NCI-H774 (cell line): ENCODE data around the gene PRPS1.
"Not testable (repeated sequence)": the region's sequence is repeated elsewhere in the genome, so short reads cannot be mapped to it uniquely, and the experiment has no call there.

Experiments used
- DNase-seq: peaks from one replicate; lab custom pipeline; 2025; lab: John Stamatoyannopoulos, UW

Gene PRPS1

DNA sequence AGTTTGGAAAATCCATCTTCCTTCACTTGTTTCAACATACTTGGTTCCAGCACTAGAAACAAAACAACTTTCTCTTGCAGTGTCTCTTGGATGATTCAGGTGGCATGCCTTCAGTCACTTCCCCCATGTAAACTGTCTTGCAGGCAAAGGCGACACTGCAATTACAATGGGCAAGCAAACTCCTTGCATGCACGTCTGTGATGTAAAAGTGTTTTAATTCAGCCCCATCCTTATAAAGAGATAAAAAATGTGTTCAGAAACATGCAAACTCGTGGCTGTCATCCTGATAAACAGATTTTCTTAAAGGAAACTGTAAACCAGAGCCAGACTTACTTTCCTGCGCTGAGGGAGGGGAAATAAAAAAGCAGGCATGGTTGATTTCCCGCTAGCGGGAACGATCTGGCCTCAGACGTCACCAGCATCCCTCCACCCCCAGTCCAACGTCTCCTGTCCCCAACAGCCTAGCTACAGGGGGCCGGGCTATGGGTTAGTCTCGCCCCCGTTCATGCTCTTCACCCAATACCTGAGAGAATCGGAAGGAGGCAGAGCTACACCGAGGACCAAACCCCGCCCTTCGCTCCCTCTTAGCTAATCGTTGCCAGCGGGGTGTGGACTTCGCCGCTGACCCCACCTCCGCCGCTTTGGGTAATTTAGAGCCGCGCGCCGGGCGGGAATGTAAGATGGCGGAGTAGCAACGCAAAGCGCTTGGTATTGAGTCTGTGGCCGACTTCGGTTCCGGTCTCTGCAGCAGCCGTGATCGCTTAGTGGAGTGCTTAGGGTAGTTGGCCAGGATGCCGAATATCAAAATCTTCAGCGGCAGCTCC lies at the start of gene PRPS1:
Gene PRPS1 (plus strand): TSS at position 673 of the 824 bp plus-strand sequence. CDS start 119 bp downstream, at position 792.
- peak; percentile 89 for DNase-seq

DNA sequence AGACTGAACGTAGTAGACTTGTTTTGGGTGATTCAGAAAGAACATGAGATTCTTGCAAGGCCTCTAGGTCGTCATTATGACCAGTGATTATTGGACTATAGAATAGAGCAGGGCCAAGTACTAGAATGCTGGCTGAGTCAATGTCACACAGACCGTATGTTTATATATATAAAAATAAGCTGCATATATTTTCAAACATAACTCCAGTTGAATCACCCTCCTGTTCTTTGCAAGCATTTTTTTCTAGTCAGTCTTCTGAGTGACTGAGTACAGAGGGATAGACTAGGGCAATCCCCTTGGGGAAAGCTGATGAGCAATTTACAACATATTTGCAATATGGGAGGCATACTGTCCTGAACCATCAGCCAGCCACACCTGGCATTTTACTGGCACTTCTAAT lies 48.4 kb upstream of the PRPS1 start:
- DNase-seq = no peak

DNA sequence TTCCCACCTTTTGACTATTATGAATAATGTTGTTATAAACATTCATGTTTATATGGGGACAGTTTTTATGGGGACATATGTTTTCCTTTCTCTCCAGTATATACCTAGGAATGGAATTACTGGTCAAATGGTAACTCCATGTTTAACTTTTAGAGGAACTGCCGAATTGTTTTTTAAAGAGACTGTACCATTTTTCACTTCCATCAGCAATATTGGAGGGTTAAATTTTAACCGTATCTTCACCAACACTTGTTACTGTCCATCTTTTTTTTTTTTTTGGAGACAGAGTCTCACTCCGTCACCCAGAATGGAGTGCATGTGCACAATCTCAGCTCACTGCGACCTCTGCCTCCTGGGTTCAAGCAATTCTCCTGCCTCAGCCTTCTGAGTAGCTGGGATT lies 46.4 kb upstream of the PRPS1 start:
- DNase-seq = no peak

DNA sequence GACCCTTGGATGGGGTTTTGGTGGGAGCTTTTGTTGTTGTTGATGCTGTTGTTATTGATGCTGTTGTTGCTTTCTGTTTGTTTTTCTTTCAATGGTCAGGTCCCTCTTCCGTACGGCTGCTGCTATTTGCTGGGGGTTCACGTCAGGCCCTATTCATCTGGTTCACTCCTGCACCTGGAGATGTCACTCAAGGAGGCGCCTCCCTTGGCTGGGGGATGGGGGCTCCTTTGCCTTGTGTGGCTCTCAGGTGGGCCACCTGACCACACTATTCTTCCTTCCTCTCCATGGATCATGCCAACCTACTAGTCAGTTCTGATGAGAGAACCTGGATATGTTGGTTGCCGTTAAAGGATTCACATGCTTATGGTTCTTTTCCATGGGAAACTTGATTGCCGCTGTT lies 39.1 kb upstream of the PRPS1 start:
- no peak for DNase-seq

DNA sequence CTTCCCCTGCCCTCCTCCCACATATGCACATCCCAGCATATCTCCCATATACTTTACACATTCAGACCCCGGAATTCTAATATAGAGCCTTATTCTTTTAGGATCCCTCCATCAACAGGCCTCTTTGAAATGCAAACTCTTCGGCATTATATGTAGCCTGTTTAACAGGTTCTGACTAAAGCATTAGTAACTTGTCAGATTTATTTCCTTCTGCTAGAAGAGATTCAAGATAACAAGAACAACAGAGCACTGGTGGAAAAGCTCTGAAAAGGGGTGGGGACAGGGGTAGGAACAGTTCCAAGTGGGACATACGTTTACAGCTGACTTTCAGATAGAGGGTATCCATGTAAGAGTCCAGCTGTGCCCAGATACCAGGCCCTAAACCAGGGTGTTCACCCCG lies 31.7 kb upstream of the PRPS1 start:
- no peak for DNase-seq

DNA sequence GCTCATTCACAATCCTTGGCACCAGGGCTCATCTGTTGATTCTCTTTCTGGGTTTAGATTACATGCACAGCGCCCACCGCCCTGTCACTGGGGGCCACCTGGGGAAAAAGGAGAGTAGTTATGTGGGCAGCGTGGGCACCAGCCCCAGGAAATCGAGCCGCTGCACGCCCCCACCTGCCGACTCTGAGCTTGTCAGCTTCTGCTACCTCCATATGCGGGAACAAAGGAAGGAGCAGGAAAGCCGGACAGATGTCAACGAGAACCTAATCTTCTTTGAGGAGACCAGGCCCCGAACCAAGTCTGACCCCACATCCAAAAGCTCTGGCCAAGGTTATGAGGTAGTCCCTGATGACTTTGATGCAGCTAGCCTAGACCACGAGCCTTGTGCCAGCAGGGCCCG lies 31.0 kb upstream of the PRPS1 start:
- DNase-seq = no peak

DNA sequence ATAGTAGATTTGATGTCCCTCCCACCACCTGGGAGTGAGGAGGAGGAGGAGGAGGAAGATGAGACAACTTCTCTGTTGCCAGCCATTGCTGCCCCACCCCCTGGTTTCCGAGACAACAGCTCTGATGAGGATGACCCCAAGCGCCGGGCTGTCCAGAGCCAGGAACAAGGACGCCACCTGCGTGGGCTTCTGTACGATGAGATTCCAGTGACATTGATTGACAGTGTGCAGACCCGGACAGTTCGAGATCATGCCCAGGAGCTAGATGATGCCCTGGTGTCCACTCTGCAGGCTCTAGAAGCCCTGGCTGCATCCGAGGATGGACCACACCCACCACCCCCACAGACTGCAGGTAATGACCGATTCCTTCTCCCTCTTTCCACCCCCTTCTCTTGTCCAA lies 30.5 kb upstream of the PRPS1 start:
- DNase-seq = no peak

DNA sequence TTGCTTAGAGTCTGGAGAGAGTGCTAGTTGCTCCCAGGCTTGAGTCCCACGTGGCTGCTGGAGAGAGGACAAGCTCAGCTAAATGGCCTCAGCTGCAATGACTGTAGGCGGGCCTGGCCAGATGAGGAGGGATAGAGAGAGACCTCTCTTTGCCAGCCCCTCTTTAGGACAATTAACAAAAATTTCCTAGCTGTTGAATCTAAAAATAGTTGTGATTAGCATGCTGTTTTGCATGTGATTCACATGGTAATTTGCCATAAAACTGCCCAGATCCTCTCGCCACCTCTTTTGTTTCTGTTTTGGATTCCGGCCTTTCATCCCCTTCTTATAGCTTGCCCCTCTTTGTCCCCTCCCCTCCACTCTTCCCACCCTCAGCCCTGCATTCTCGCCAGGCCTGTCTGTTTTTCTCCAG lies 28.9 kb upstream of the PRPS1 start:
- DNase-seq = no peak

DNA sequence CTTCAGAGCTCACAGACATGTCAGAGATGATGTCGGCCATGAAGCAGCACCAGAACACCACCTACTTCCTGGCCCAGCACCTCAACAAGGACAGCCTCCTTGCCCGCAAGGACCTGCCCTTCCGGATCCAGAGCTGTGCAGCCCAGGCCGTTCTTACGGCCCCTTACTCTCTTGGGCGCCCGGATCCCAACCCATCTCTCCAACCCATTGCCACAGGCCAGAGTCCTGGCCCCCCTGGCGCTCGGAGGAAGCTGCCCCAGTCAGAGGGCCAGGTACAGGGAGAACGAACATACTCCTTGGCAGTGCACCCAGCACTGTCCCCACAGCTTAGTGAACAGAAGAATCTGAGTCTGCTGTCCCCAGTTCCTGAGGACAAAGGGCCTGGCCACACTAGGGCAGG lies 27.9 kb upstream of the PRPS1 start:
- DNase-seq = no peak

DNA sequence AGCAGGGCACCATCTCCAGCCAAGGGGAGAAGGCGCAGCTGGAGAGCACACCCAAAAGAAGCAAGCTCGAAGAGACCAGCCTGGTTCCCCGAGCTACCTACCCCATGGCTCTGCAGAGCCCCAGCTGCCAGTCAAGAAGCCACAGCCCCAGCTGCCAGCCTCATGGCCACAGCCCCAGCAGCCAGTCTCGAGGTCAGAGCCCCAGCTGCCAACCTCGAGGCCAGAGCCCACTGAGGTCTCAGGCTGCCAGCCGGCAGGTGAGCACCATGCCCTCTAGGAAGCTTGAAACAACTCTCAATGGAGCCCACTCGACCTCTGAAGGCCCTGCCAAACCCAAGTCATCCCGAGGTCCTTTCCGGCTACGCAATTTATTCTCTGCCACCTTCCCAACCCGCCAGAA lies 27.0 kb upstream of the PRPS1 start:
- no peak for DNase-seq

DNA sequence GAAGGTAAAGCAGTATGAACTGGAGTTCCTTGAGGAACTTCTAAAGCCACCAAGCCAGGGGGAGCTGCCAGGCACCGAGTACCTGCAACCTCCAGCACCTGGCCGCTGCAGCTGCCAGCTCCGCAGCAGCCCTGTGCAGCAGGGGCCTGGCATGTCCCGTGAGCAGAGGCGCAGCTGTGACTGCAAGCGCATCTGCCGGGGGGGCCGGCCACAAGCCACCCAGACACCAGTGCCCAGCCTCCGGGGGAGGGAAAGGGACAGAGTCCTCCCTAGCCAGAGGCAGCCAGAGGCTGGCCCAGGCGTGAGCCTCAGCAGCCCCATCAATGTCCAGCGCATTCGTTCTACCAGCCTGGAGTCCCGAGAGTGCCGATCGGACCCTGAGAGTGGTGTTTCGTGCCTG lies 26.6 kb upstream of the PRPS1 start:
- DNase-seq = no peak

DNA sequence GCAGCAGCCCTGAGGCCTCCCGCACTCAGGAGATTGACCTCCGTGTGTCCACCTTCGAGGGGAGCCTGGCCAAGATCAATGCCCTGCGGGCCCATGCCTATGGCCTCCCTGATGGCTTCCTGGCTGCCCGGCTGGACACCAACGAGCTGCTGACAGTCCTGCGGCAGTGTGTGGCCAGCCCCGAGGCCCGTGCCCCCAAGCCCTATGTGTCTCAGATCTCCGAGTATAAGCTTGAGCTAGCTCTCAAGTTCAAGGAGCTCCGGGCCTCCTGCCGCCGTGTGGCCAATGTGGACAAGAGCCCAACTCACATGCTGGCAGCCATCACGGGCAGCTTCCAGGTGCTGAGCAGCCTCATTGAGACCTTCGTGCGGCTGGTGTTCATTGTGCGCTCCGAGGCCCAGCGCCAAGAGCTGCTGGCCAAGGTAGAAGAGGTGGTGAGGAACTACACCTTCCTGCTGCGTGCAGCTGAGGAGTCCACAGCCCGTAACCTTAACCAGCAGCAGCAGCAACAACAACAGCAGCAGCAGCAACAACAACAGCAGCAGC lies 25.5 kb upstream of the PRPS1 start:
- no peak for DNase-seq

DNA sequence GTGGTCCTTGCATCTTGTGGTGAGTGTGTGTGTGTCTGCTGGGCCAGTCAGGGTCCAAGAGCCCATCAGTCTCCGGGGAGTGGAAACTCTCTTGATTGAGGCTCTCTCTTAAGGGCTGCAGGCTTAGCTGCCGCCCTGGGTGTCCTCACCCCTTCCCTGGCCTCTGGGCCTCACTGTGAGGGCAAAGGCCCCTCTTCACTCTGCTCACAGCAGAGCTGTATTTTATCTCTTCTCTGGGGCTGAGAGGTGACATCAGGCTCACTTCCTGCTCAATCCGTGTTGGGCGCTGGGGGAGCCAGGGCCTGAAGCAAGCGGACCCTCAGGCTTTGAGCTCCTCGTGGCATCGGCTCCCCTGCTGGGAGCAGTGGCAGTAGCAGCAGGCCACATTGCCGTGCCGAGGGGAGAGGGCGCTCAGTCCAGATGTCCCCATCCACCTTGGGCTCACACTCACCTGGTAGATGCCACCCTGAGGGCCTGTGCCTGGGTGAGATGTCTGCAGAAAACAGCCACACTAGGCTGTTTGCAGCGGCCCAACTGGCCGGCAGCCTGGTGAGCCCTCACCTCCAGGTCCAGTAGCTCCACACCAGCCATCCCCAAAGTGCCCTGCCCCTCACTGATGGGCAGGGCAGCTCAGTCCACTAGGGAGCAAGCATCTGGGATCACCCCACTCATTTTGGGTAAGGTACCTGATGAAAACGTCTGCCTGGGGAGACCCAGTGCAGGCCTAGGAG lies 24.7 kb upstream of the PRPS1 start:
- DNase-seq = no peak

DNA sequence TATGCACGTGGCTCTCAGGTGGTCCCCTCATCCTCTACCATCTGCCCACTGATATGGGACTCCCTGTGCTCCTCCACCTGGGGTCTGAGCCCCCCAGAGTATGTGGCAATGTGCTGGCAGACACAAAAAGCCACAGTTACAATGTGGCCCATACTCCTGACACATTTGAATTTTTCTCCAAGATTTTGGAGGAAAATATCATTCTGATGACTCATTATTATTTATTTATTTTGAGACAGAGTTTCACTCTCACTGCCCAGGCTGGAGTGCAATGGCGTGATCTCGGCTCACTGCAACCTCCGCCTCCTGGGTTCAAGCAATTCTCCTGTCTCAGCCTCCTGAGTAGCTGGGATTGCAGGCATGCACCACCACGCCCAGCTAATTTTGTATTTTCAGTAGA lies 19.2 kb upstream of the PRPS1 start:
- not testable (repeated sequence) for DNase-seq

DNA sequence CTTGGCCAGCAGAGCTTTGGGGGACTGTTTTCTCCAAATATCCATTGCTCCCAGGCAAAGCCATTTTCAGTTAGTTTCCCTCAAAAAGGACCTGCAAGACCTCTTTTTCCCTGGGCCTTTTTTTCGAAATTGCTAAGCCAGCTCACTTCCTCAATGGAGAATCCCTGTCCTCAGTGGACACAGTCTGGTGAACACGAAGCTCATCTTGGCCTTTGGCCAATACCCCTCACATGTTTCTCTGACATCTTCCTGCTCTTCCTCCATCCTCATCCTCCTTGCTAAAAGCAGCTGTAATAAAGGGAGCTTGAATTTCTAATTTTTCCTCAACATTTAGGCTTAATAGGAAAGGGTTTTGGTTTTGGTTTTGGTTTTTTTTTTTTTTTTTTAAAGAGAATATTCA lies 17.6 kb upstream of the PRPS1 start:
- DNase-seq = no peak

DNA sequence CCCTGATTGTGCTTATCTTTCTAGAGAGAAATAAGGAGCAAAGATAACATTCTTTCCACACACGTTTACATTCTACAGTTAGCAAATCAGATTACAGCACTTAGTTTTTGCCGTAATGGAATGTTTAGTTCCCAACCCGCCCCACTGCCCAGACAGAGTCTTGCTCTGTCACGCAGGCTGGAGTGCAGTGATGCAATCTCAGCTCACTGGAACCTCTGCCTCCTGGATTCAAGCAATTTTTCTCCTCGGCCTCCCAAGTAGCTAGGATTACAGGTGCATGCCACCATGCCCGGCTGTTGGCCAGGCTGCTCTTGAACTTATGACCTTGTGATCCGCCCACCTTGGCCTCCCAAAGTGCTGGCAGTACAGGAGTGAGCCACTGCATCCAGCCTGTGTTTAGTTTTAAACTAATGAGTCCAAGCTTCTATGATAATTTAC lies 8.4 kb upstream of the PRPS1 start:
- no peak for DNase-seq

DNA sequence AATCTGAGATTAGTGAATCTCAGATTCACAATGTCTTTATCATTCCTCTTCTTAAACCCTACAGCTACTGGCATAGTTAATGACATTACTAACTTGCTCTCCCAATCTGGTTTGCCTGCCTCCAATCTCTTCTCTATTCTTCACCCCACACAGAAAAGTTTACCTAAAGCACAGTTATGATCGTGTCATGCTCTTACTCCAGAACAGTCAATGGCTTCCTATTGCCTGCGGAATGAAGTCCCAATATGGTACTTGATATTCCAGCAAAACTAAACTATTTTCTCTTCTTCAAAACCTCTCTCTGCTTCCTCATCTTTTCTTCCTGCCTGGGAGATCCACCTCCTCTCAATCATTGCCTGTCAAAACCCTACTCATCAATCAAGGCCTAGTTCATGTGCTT lies 3.4 kb upstream of the PRPS1 start:
- no peak for DNase-seq

DNA sequence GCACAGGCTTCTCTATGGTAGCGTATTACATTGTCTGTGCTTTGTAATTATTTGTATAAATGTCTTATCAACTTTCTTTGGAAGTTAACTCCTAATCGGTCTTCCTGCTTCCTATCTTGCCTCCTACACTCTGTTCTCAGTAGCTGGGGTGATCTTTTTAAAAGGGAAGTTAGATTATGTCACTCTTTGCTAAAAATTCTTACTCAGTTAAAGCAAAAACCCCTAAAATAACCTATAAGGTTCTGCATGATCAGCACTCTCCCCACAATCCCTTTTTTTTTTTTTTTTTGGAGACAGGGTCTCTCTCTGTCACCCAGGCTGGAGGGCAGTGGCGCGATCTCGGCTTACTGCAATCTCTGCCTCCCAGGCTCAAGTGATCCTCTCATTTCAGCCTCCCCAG lies 2.6 kb upstream of the PRPS1 start:
- no peak for DNase-seq

DNA sequence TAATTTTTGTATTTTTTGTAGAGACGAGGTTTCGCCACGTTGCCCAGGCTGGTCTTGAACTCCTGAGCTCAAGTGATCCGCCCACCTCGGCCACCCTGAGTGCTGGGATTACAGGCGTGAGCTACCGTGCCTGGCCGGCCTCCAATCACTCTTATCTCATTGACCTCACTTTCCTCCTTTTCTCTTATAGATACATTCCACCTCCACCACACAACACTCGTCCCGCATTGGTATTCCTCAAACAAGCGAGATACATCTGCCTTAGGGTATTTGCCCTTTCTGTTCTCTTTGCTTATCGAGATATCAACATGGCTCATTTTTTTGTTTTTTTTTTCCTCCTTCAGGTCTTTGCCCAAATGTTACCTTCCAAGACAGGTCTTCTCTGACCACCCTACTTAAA lies 1.8 kb upstream of the PRPS1 start:
- DNase-seq = no peak

DNA sequence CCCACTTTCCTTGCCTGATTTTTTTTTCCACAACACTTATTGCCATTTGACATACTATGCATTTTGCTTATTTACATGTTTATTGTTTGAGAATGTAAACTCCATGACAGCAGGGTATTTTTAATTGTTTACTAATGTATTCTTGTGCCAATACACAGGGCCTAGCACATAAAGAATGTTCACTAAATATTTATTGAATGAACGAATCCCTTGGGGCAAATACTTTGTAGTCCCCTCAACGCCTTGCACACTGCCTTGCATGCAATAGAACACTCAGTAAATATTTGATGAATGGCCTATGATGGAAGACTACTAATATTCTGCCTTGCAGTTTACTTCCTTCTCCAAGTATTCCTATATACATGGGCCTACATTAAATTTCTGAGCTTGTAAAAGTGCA lies 1.4 kb upstream of the PRPS1 start:
- DNase-seq = no peak

DNA sequence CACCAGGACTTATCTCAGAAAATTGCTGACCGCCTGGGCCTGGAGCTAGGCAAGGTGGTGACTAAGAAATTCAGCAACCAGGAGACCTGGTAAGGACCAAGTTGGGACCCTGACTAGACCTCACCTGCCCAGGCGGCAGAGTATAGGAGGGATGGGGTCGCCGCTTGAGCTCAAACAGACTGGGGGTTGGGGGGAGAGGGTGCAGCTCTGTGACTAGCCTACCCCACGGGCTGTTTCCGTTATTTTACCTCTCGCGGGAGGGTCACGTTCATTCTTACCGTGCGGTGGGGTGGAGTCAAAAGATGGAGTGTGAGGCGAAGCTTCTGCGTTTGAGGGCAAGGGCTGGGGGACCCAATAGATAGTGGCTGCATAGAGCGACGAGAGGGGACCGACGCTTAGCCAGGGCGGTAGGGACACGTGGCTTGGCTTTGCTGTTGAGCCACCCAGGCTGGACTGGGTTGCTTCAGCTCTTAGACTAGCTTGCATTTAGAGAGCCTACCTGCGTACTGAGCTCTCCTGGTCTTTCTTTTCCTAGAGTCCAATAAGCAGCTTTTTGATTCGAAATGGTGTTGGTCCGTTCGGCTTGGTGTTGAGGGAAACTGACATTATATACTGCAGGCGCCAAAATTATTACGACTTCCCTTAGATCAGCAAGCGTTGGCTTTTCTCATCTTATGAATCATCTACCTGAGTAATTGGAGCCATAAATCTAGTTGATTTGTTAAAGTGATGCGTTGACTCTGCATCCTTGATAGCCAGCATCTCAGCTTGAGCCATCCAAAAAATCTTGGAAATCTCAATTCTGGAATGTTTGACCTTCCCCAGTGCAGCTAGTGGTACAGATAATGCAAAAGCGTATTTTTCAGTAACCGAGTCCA lies 591 bp downstream of the PRPS1 start:
- DNase-seq = peak; percentile 27

DNA sequence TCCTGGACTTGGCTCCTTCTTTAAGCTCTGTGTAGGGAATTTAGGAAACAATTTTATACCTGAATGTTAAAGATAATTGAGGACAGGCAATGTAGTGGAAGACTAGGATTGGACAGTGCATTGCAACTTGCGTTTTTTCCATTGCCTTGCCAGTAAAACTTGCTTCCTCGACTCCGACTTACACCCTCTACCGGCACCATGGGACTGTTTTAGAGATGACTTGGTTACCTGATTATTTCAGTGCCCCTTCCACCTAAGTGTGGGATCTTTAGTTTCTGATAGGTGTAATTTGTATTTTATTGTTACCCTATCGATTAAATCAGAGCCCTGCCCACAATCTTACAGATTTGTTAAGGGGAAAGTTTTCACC lies 1.2 kb downstream of the PRPS1 start:
- no peak for DNase-seq
